Ovary (tissue), 9 donors: ENCODE results near the gene KRT71. TPM values are rescaled to one million over a fixed set of nuclear protein-coding genes. Genes with fewer than 3 reads are reported as not detected.
"Not testable (repeated sequence)": the region's sequence is repeated elsewhere in the genome, so short reads cannot be mapped to it uniquely, and the experiment has no call there.

Experiments
- DNase-seq, 5 donors: peaks; one replicate each; pipeline ENCODE4 v3.0.0-alpha.2; 2019 to 2020
- H3K27ac ChIP-seq, 2 donors: fragments of 200-600 bp; one replicate each; pipeline versions ENCODE4 v1.5.1 to v1.8.0; 2019 to 2022
- H3K27me3 ChIP-seq: fragments of 200-600 bp; one replicate; pipeline ENCODE4 v1.8.0; 2022
- H3K36me3 ChIP-seq: fragments of 200-600 bp; sonication (generic); one replicate; pipeline ENCODE4 v1.5.1; 2019
- H3K4me1 ChIP-seq: one replicate; pipeline ENCODE4 v1.8.1; 2013; ENCODE audit warnings: mild to moderate bottlenecking, moderate library complexity; ENCODE audit not compliant: insufficient read depth
- H3K4me3 ChIP-seq: fragments of 200-600 bp; sonication (generic); one replicate; pipeline ENCODE4 v1.5.1; 2017
- H3K9me3 ChIP-seq, 2 donors: fragments of 200-600 bp in 1 of 2; sonication (generic) in 1 of 2; one replicate each; pipeline versions ENCODE4 v1.5.1 to v1.8.1; 2013 to 2019; ENCODE audit warnings: mild to moderate bottlenecking in 1 of 2, moderate library complexity in 1 of 2
- EP300 ChIP-seq: sonication (generic); formaldehyde crosslinking; IDR thresholded peaks from one replicate; pipeline ENCODE4 v1.6.1; 2017; ENCODE audit warnings: antibody characterized with exemption
- POLR2A ChIP-seq: fragments of 450-650 bp; IDR thresholded peaks from one replicate; pipeline ENCODE4 v1.6.1; 2017; ENCODE audit warnings: antibody characterized with exemption, mild to moderate bottlenecking, moderate library complexity
- WGBS, 3 donors: extraction: QIAGEN DNeasy Blood & Tissue Kit in 1 of 3; methylation state at CpG; one replicate each; pipeline versions ENCODE4 v1.1.5 to v1.1.7; 2013 to 2017; 5-methylcytosine and 5-hydroxymethylcytosine counted together
- intact Hi-C, 4 donors: fragments of 100-400 bp; cut with DNase I; formaldehyde crosslinking; loops; one replicate each; pipeline versions ENCODE4 v1.11.0 to v1.15.1; 2022 to 2023
- polyA plus RNA-seq, 2 donors: library from polyadenylated mRNA; stranded (reverse); fragments of 200-250 nt in 1 of 2; fragments of 350-450 nt in 1 of 2; fragmentation: Illumina TruSeq in 1 of 2; extraction: RNeasy Lipid Tissue Mini Kit (QIAGEN cat#74804) in 1 of 2; gene quantifications; one replicate each; pipeline ENCODE4 v1.2.3, GENCODE V29; 2013 to 2014
- total RNA-seq, 7 donors: library from RNA; depleted of rRNA in 2 of 7; stranded (reverse); fragments of >200 nt in 2 of 7; fragmentation: NEBNext Ultra II Directional in 3 of 7; extraction: Animal tissue kit (Norgen Biotek cat#: 25700) in 3 of 7; gene quantifications; one replicate each; pipeline versions ENCODE4 v1.1.0 to v1.2.4, GENCODE V29; 2016 to 2023
- TF ChIP-seq, protein P1 (sequence below), 3 donors: fragments of 450-650 bp in 2 of 3; fragments of 200-600 bp in 1 of 3; IDR thresholded peaks; one replicate each; pipeline versions ENCODE4 v1.5.1 to v1.8.0; 2016 to 2022; ENCODE audit warnings: antibody characterized with exemption in 3 of 3, mild to moderate bottlenecking in 1 of 3
- donor health status: DM: no; HTN: no; CAD: no; lungs with moderate emphysema.
- donor health status: DM: no; HTN: no; CAD: no.
- donor health status: Bipolar disorder and iron deficiency.
- donor health status: DM: yes; HTN: yes; CAD: no.
- donor health status: DM: no; HTN: no; CAD: no.
- donor health status: DM: yes; HTN: yes; CAD: no.

Gene KRT71
- total and polyA plus RNA-seq, 9 donors, result not detected

DNA sequence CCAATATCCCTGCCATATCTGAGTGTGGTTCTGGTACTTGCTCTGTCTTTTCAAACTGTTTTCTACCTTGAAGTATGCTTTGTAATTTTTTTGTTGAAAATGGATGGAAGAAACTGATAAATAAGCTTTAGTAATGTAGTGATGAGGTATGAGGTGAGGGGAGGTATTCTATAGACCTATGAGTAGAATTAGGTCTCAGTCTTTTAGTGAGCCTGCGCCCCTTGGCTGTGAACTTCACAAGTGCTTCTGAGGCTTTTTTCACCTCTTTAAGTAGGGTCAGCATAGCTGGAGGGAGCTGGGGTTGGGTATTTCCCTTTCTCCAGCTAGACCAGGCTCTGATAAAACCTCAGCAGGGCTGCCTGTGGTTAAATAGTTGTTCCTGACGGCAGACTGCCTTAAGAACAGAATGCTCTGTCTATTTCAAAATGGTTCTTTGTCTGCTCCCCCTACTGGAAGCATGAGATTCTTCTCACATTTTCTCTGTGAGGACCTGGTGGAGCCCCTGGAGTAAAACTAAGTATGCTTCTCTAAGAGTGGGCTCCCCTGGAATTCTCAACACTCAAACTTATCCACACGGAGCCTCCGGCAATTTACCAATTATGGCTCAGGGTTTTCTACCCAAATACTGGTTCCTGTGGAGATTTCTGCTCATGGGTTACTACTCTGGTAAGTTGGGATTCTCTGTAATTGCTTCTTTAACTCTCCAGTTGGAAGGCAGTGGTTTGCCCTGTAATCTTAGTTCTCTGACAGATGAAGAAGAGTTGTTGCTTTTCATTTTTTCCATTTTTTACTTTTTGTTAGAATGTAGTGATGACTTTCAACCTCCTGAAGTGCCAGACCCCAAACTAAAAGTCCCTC is 45.9 kb downstream of the KRT71 start:
- 37 to 39% (median 39%) methylated on average over 4 of the region's 4 CpGs for WGBS, 3 donors
- Histone ChIP-seq H3K27me3 (no peaks in the 10 kb centered on the region), H3K27ac (no peak overlapping the region), H3K36me3 (no peaks in the 10 kb centered on the region), H3K4me1 (no peaks in the 10 kb centered on the region), H3K9me3 (no peaks in the 10 kb centered on the region), H3K4me3 (no peak overlapping the region)
- TF ChIP-seq EP300 (no peak), POLR2A (no peak)
- TF ChIP-seq, protein P1, sequence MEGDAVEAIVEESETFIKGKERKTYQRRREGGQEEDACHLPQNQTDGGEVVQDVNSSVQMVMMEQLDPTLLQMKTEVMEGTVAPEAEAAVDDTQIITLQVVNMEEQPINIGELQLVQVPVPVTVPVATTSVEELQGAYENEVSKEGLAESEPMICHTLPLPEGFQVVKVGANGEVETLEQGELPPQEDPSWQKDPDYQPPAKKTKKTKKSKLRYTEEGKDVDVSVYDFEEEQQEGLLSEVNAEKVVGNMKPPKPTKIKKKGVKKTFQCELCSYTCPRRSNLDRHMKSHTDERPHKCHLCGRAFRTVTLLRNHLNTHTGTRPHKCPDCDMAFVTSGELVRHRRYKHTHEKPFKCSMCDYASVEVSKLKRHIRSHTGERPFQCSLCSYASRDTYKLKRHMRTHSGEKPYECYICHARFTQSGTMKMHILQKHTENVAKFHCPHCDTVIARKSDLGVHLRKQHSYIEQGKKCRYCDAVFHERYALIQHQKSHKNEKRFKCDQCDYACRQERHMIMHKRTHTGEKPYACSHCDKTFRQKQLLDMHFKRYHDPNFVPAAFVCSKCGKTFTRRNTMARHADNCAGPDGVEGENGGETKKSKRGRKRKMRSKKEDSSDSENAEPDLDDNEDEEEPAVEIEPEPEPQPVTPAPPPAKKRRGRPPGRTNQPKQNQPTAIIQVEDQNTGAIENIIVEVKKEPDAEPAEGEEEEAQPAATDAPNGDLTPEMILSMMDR (IDR thresholded peaks at IDR 0.05), result no peak
- no peak for DNase-seq
- intact Hi-C loops, result no loop called here

DNA sequence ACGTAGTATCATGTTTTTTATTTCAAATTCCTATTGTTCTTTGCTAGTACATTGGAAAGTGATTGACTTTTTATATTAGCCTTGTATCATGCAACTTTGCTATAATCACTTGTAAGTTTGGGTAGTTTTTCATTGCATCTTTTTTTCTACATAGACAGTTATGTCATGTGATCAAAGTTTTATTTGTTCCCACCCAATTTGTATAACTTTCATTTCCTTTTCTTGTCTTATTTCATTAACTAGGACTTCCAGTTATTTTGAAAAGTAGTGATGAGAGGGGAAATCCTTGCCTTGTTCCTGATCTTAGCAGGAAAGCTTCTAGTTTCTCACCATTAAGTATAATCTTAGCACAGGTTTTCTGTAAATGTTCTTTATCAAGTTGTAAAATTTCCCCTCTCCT is 50.1 kb downstream of the KRT71 start:
- Histone ChIP-seq H3K9me3 (no peaks in the 10 kb centered on the region), H3K27ac (no peak overlapping the region), H3K27me3 (no peaks in the 10 kb centered on the region), H3K4me3 (no peak overlapping the region), H3K36me3 (no peaks in the 10 kb centered on the region), H3K4me1 (no peaks in the 10 kb centered on the region)
- WGBS, 3 donors, result 82 to 87% (median 86%) methylated on average over 1 of the region's 1 CpG
- intact Hi-C loops, result no loop called here
- TF ChIP-seq, protein P1 (IDR thresholded peaks at IDR 0.05), result no peak
- no peak for TF ChIP-seq POLR2A
- TF ChIP-seq EP300, result no peak
- no peak for DNase-seq

DNA sequence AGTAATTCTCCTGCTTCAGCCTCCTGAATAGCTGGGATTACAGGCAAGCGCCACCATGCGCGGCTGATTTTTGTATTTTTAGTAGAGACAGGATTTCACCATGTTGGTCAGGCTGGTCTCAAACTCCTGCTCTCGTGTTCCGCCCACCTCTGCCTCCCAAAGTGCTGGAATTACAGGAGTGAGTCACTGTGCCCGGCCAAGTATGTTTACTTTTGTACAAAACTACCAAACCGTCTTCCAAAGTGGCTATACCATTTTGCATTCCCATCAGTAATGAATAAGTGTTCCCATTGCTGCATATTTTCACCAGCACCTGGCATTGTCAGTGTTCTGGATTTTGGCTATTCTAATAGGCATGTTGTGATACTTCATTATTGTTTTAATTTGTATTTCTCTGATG is 51.5 kb downstream of the KRT71 start:
- no peaks in the 10 kb centered on the region for H3K9me3 ChIP-seq
- TF ChIP-seq, protein P1 (IDR thresholded peaks at IDR 0.05), result no peak
- TF ChIP-seq EP300 (no peak), POLR2A (no peak)
- no peaks in the 10 kb centered on the region for H3K4me1 ChIP-seq
- H3K27ac ChIP-seq, result no peak overlapping the region
- H3K36me3 ChIP-seq, result no peaks in the 10 kb centered on the region
- H3K27me3 ChIP-seq, result no peaks in the 10 kb centered on the region
- no peak overlapping the region for H3K4me3 ChIP-seq
- DNase-seq, result no peak
- WGBS, 3 donors, result 87 to 90% (median 87%) methylated on average over 7 of the region's 7 CpGs
- intact Hi-C loops, result no loop called here

DNA sequence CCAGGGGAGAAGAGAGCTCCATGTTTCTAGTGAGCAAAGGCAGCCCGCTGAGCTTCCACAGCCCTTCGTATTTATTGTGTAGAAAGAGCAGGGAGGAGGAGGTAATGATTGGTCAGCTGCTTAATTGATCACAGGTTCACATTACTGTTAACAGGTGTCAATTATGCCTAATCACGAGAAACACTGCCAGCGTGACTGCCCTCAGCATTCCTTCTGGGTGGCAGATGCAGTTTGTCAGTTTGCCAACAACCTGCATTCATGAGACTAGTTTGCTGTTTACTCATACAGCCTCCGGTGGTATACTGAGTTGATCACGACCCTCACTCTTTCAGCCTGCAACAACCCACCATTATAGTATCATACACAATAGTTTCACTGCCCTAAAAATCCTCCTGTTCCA is 52.4 kb downstream of the KRT71 start:
- H3K9me3 ChIP-seq, H3K27me3 ChIP-seq, H3K4me3 ChIP-seq, H3K4me1 ChIP-seq, DNase-seq, H3K36me3 ChIP-seq, H3K27ac ChIP-seq, intact Hi-C loops: not testable (repeated sequence)
- 77 to 92% (median 81%) methylated on average over 6 of the region's 6 CpGs for WGBS, 3 donors

DNA sequence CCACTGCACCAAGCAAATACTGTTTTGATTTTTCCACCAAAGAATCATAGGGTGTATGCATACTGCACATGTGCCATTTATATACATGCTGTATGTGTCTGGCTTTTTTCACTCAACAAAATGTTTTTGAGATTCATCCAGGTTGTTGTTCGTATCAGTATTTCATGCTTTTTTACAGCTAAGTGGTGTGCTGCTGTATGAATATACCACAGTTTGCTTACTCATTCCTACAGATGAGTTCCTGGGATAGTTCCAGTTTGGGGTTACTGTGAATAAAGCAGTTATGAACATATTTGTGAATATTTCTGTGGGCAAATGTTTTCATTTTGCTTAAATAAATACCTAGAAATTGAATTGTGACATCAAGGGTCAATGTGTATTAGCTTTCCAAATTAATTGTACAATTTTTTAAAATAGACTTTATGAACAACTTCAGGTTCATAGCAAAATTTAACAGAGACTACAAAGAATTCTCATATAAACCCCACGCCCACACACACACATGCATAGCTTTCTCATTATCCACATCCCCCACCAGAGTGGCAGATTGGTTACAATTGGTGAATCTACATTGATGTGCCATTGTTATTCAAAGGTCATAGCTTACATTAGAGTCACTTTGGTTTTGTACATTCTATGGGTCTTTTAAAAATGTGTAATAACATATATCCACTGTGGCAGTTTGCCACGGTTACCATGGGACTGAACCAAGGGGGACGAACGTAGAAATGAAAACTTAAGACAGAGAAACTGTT is 53.0 kb downstream of the KRT71 start:
- DNase-seq, result no peak
- TF ChIP-seq, protein P1 (IDR thresholded peaks at IDR 0.05), result no peak
- TF ChIP-seq EP300, result no peak
- no peak for TF ChIP-seq POLR2A
- Histone ChIP-seq H3K27ac (no peak overlapping the region), H3K4me3 (no peak overlapping the region), H3K9me3 (no peaks in the 10 kb centered on the region), H3K36me3 (no peaks in the 10 kb centered on the region), H3K4me1 (no peaks in the 10 kb centered on the region), H3K27me3 (no peaks in the 10 kb centered on the region)
- intact Hi-C loops, result no loop called here
- 65 to 72% (median 67%) methylated on average over 5 of the region's 5 CpGs for WGBS, 3 donors
